Endothelial cell of umbilical vein (primary cell): ENCODE results near the gene CCDC171. TPM values are rescaled to one million over a fixed set of nuclear protein-coding genes. Genes with fewer than 3 reads are reported as not detected.

ENCODE experiments used
- BruUV-seq: library from RNA; stranded (reverse); fragments of 400-500 nt; replicated peaks from 2 replicates; lab custom pipeline; 2021; lab: Mats Ljungman, UMichigan
- CTCF ChIA-PET: fragments of 300-600, 350-600 bp; sonication (Branson Sonifier 250); formaldehyde crosslinking; loops from one replicate; lab custom pipeline; 2021; ENCODE audit warnings: antibody characterized with exemption, inconsistent platforms; lab: Charles Lee
- POLR2A ChIA-PET: fragments of 300-600, 350-600 bp; sonication (Branson Sonifier 250); formaldehyde crosslinking; loops from one replicate; lab custom pipeline; 2021; ENCODE audit warnings: antibody characterized with exemption, inconsistent platforms; lab: Charles Lee
- DNase-seq: peaks from one replicate; pipeline ENCODE4 v3.0.0-alpha.2; 2011; ENCODE audit warnings: low read depth, low spot score
- FAIRE-seq: peaks from 2 replicates; lab custom pipeline; 2011; peaks lifted over from hg19 to GRCh38; lab: Jason Lieb, UNC
- H2AFZ ChIP-seq: 2 replicates; pipeline ENCODE4 v1.6.0; 2012; ENCODE audit warnings: low read depth, low read length, control low read depth, inconsistent platforms
- H3K27ac ChIP-seq: 2 replicates; pipeline ENCODE4 v1.5.1; 2011; ENCODE audit warnings: low read depth, mild to moderate bottlenecking, control low read depth, low read length, moderate library complexity; ENCODE audit not compliant: insufficient read depth
- H3K27me3 ChIP-seq, 2 experiments: 2 replicates each; pipeline versions ENCODE4 v1.6.0 to v1.6.1; 2011; ENCODE audit warnings: low read length in 2 of 2, mixed read lengths in 1 of 2; ENCODE audit not compliant: control insufficient read depth in 2 of 2, insufficient read depth in 2 of 2
- H3K36me3 ChIP-seq, 2 experiments: 2 replicates in 1 of 2; 3 replicates in 1 of 2; pipeline ENCODE4 v1.5.1; 2011; ENCODE audit warnings: low read length in 2 of 2, mild to moderate bottlenecking in 1 of 2, moderate library complexity in 1 of 2; ENCODE audit not compliant: control insufficient read depth in 2 of 2, insufficient read depth in 2 of 2; ENCODE audit errors: extremely low read depth in 1 of 2
- H3K4me1 ChIP-seq: 3 replicates; pipeline ENCODE4 v1.5.1; 2011; ENCODE audit warnings: mild to moderate bottlenecking, low read length; ENCODE audit not compliant: control insufficient read depth, insufficient read depth; ENCODE audit errors: extremely low read depth
- H3K4me2 ChIP-seq: 2 replicates; pipeline ENCODE4 v1.6.1; 2011; ENCODE audit warnings: low read length, control low read depth, mixed read lengths; ENCODE audit not compliant: insufficient read depth
- H3K4me3 ChIP-seq, 3 experiments: fragments of 200-600 bp in 1 of 3; sonication (generic), shearing (Covaris generic) in 1 of 3; replicated peaks in 1 of 3; 2 replicates each; pipeline ENCODE4 v1.5.1; 2011 to 2016; ENCODE audit warnings: control low read depth in 3 of 3, low read length in 3 of 3, mild to moderate bottlenecking in 2 of 3, inconsistent platforms in 1 of 3, low read depth in 1 of 3, moderate library complexity in 1 of 3; ENCODE audit not compliant: insufficient read depth in 1 of 3
- H3K79me2 ChIP-seq: 2 replicates; pipeline ENCODE4 v1.6.0; 2012; ENCODE audit warnings: low read length, inconsistent platforms; ENCODE audit not compliant: control insufficient read depth, insufficient read depth
- H3K9ac ChIP-seq: replicated peaks from 2 replicates; pipeline ENCODE3; 2011; ENCODE audit warnings: low read length, control low read depth; ENCODE audit not compliant: insufficient read depth; ENCODE audit errors: extremely low read depth
- H3K9me1 ChIP-seq: replicated peaks from 3 replicates; pipeline ENCODE4 v1.6.0; 2011; ENCODE audit warnings: mild to moderate bottlenecking, low read length; ENCODE audit not compliant: control insufficient read depth, insufficient read depth; ENCODE audit errors: extremely low read depth
- H3K9me3 ChIP-seq: replicated peaks from 2 replicates; pipeline ENCODE4 v1.5.1; 2012; ENCODE audit warnings: low read length, inconsistent platforms; ENCODE audit not compliant: control insufficient read depth, insufficient read depth
- H4K20me1 ChIP-seq: replicated peaks from 2 replicates; pipeline ENCODE3; 2011; ENCODE audit warnings: mild to moderate bottlenecking, low read length; ENCODE audit not compliant: control insufficient read depth, insufficient read depth; ENCODE audit errors: extremely low read depth
- EZH2 ChIP-seq: IDR thresholded peaks from 2 replicates; pipeline ENCODE4 v1.6.1; 2012; ENCODE audit warnings: borderline replicate concordance, low read depth, mild to moderate bottlenecking, moderate library complexity, low read length, inconsistent platforms; ENCODE audit not compliant: severe bottlenecking
- FOS ChIP-seq: IDR thresholded peaks from 2 replicates; pipeline ENCODE4 v1.6.1; 2011; ENCODE audit warnings: mild to moderate bottlenecking, low read length, moderate library complexity, borderline replicate concordance; ENCODE audit not compliant: insufficient read depth
- GATA2 ChIP-seq: IDR thresholded peaks from 2 replicates; pipeline ENCODE4 v1.7.0; 2011; ENCODE audit warnings: low read depth, mild to moderate bottlenecking, moderate library complexity, mixed read lengths, low read length; ENCODE audit not compliant: insufficient read length, insufficient read depth
- JUN ChIP-seq: IDR thresholded peaks from 2 replicates; pipeline ENCODE4 v1.6.1; 2011; ENCODE audit warnings: borderline replicate concordance, low read depth; ENCODE audit not compliant: insufficient read length, insufficient read depth
- MAX ChIP-seq: IDR thresholded peaks from 2 replicates; pipeline ENCODE4 v1.6.1; 2011; ENCODE audit not compliant: insufficient read depth, insufficient read length
- MYC ChIP-seq: IDR thresholded peaks from one replicate; pipeline ENCODE4 v1.6.1; 2011; ENCODE audit warnings: mild to moderate bottlenecking, low read depth, low read length
- POLR2A ChIP-seq: IDR thresholded peaks from 2 replicates; pipeline ENCODE4 v1.6.1; 2012; ENCODE audit warnings: low read depth, mild to moderate bottlenecking, control low read depth, low read length
- POLR2AphosphoS5 ChIP-seq: IDR thresholded peaks from 2 replicates; pipeline ENCODE4 v1.6.1; 2012; ENCODE audit warnings: low read depth, mild to moderate bottlenecking, control low read depth, low read length, moderate library complexity; ENCODE audit not compliant: insufficient read depth
- dilution Hi-C: fragments of 300-500 bp; cut with MboI; formaldehyde crosslinking; loops from one replicate; pipeline ENCODE4 v1.15.0; 2019; ENCODE audit warnings: low sequenced_read_pairs; ENCODE audit not compliant: extremely low pct_ligation_motif_present
- intact Hi-C: fragments of 100-400 bp; cut with micrococcal nuclease; formaldehyde crosslinking; loops from one replicate; pipeline ENCODE4 v1.10.0; 2022
- polyA plus RNA-seq, 4 experiments: library from polyadenylated mRNA; depleted of rRNA in 3 of 4; stranded (reverse) in 3 of 4; unstranded in 1 of 4; fragments of >200 nt; gene quantifications; 2 replicates each; pipeline versions ENCODE4 v1.2.1 to v1.2.3, GENCODE V29; 2011 to 2012; ENCODE audit warnings: missing spikeins in 1 of 4
- total RNA-seq: library from RNA; stranded (reverse); gene quantifications from 2 replicates; pipeline ENCODE4 v1.2.3, GENCODE V29; 2021
- TF ChIP-seq, protein P1 (sequence below), 2 donors: IDR thresholded peaks; 1 replicate in 1 of 2; 2 replicates in 1 of 2; pipeline ENCODE4 v1.5.1; 2011; ENCODE audit warnings: low read length in 2 of 2, mild to moderate bottlenecking in 2 of 2, moderate library complexity in 2 of 2, control low read depth in 1 of 2, inconsistent platforms in 1 of 2, low read depth in 1 of 2; ENCODE audit not compliant: insufficient read depth in 1 of 2; ENCODE audit errors: extremely low read depth in 1 of 2

The CCDC171 gene
- total and polyA plus RNA-seq, 2 donors (not counting 3 experiments of a cell fraction or from before 2014, with no cell fraction given), result 0.58 to 1.4 TPM

- POLR2A ChIA-PET, result no interaction called here
- no peak for DNase-seq
These were observed 303.7 kb downstream of the CCDC171 start for GRCh38 chr9:15856591-15856990.

More at GRCh38 chr9:15856591-15856990, 303.7 kb downstream of the CCDC171 start:
- no peaks in the 10 kb centered on the region for H3K9me3 ChIP-seq
- no peak for FAIRE-seq
- H3K4me1 ChIP-seq, result peaks cover 5% of the 10 kb centered on the region
- intact Hi-C loops, result no loop called here
- H3K27ac ChIP-seq, result no peak overlapping the region
- no peak overlapping the region for H2AFZ ChIP-seq
- H3K9me1 ChIP-seq, result no peaks in the 10 kb centered on the region
- H3K4me3 ChIP-seq, result no peak overlapping the region
- no peak for TF ChIP-seq JUN
- TF ChIP-seq MYC, result no peak
- no peak for TF ChIP-seq POLR2AphosphoS5
- no peak for TF ChIP-seq FOS
- TF ChIP-seq, protein P1, sequence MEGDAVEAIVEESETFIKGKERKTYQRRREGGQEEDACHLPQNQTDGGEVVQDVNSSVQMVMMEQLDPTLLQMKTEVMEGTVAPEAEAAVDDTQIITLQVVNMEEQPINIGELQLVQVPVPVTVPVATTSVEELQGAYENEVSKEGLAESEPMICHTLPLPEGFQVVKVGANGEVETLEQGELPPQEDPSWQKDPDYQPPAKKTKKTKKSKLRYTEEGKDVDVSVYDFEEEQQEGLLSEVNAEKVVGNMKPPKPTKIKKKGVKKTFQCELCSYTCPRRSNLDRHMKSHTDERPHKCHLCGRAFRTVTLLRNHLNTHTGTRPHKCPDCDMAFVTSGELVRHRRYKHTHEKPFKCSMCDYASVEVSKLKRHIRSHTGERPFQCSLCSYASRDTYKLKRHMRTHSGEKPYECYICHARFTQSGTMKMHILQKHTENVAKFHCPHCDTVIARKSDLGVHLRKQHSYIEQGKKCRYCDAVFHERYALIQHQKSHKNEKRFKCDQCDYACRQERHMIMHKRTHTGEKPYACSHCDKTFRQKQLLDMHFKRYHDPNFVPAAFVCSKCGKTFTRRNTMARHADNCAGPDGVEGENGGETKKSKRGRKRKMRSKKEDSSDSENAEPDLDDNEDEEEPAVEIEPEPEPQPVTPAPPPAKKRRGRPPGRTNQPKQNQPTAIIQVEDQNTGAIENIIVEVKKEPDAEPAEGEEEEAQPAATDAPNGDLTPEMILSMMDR (IDR thresholded peaks at IDR 0.05; ENCODE audit: extremely low read depth in 1 of 2, insufficient read depth in 1 of 2, low read depth in 1 of 2, low read length in 2 of 2), result no peak
- TF ChIP-seq MAX, result no peak
- TF ChIP-seq POLR2A, result no peak
- TF ChIP-seq GATA2, result no peak
- TF ChIP-seq EZH2, result no peak
- no TSS peak for BruUV-seq
- CTCF ChIA-PET, result no interaction called here
- dilution Hi-C loops, result no loop called here
- no peaks in the 10 kb centered on the region for H4K20me1 ChIP-seq
- no peak overlapping the region for H3K4me2 ChIP-seq
- H3K79me2 ChIP-seq, result no peaks in the 10 kb centered on the region
- no peaks in the 10 kb centered on the region for H3K27me3 ChIP-seq
- no peaks in the 10 kb centered on the region for H3K36me3 ChIP-seq
- H3K9ac ChIP-seq, result no peak overlapping the region
